Uterus (tissue), 2 donors: ENCODE data around the gene MFSD11.

Experiments used
- CTCF ChIP-seq, 4 experiments: fragments of 200-600 bp in 2 of 4; fragments of 450-650 bp in 2 of 4; sonication (generic) in 2 of 4; IDR thresholded peaks; one replicate each; pipeline ENCODE4 v1.5.1; 2016 to 2019; ENCODE audit warnings: antibody characterized with exemption in 4 of 4, mild to moderate bottlenecking in 2 of 4, moderate library complexity in 1 of 4
- POLR2A ChIP-seq, 2 donors: fragments of 450-650 bp; IDR thresholded peaks; one replicate each; pipeline ENCODE4 v1.6.1; 2016; ENCODE audit warnings: antibody characterized with exemption in 2 of 2, mild to moderate bottlenecking in 1 of 2, moderate library complexity in 1 of 2

DNA sequence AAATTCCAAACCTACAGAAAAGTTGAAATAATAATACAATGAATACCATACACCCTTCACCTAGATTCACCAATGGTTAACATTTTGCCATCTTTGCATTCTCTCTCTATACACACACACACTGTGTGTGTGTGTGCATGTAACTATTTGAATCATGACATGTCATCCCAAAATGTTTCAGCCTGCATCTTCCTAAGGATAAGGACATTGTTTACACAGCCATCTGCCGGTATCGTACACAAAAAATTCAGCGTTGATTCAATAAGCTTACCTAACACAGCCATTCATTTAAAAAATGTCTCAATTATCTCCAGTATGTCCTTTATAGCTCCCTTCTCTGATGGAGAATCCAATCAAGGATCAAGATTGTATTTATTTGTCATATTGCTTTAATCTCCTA is 31.1 kb upstream of the MFSD11 start:
- no peak for TF ChIP-seq POLR2A (IDR thresholded peaks at IDR 0.05)
- no peak for TF ChIP-seq CTCF (IDR thresholded peaks at IDR 0.05)
